PFSK-1 (cell line): Measurements from ENCODE around the gene EXOSC7.

Experiments used
- POLR2AphosphoS5 ChIP-seq: IDR thresholded peaks from 2 replicates; pipeline ENCODE4 v1.6.1; 2012; ENCODE audit warnings: low read depth, mild to moderate bottlenecking, control low read depth, low read length, moderate library complexity
- SIN3A ChIP-seq: IDR thresholded peaks from 2 replicates; pipeline ENCODE4 v1.6.1; 2012; ENCODE audit warnings: mild to moderate bottlenecking, low read length, moderate library complexity, borderline replicate concordance; ENCODE audit not compliant: insufficient read depth
- TAF1 ChIP-seq: IDR thresholded peaks from 2 replicates; pipeline ENCODE4 v1.6.1; 2012; ENCODE audit warnings: low read length, control low read depth, borderline replicate concordance; ENCODE audit not compliant: insufficient read depth
- TF ChIP-seq, protein P1 (sequence below), 2 experiments: IDR thresholded peaks; 2 replicates each; pipeline versions ENCODE4 v1.6.1 to v1.8.0; 2011 to 2012; ENCODE audit warnings: low read depth in 2 of 2, low read length in 2 of 2, control low read depth in 1 of 2, inconsistent platforms in 1 of 2, mild to moderate bottlenecking in 1 of 2, moderate library complexity in 1 of 2; ENCODE audit not compliant: insufficient read depth in 1 of 2

DNA sequence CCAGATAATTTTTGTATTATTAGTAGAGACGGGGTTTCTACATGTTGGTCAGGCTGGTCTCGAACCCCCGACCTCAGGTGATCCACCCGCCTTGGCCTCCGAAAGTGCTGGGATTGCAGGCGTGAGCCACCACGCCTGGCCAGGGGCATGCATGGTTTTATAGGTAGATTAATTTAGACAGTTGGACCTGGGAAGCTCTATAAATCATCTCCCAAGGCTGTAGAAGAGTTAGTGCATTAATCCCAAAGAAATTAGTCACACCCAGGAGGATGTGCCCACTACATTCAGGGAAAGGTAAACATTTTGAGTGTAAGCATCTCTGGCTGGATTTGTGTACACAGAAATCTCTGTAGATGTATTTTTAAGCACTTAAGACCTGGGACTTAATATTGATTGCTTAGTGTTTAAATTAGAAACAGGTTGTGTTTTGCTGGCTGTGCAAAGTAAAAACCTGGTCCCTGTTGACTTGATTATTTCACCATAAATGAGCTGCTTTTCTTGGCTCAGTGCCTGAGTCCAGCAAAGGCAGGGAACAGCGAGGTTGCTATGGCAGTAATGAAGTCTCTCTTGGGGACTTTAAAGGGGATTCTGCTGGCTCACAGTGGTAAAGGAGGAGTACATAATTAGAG is 19.2 kb downstream of the EXOSC7 start:
- TF ChIP-seq TAF1 (no peak), POLR2AphosphoS5 (no peak), SIN3A (0 out of 2 replicates have a peak, but pooled peaks have one; percentile 8)
- TF ChIP-seq, protein P1, sequence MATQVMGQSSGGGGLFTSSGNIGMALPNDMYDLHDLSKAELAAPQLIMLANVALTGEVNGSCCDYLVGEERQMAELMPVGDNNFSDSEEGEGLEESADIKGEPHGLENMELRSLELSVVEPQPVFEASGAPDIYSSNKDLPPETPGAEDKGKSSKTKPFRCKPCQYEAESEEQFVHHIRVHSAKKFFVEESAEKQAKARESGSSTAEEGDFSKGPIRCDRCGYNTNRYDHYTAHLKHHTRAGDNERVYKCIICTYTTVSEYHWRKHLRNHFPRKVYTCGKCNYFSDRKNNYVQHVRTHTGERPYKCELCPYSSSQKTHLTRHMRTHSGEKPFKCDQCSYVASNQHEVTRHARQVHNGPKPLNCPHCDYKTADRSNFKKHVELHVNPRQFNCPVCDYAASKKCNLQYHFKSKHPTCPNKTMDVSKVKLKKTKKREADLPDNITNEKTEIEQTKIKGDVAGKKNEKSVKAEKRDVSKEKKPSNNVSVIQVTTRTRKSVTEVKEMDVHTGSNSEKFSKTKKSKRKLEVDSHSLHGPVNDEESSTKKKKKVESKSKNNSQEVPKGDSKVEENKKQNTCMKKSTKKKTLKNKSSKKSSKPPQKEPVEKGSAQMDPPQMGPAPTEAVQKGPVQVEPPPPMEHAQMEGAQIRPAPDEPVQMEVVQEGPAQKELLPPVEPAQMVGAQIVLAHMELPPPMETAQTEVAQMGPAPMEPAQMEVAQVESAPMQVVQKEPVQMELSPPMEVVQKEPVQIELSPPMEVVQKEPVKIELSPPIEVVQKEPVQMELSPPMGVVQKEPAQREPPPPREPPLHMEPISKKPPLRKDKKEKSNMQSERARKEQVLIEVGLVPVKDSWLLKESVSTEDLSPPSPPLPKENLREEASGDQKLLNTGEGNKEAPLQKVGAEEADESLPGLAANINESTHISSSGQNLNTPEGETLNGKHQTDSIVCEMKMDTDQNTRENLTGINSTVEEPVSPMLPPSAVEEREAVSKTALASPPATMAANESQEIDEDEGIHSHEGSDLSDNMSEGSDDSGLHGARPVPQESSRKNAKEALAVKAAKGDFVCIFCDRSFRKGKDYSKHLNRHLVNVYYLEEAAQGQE (IDR thresholded peaks at IDR 0.05; ENCODE audit: insufficient read depth in 1 of 2, low read depth in 2 of 2, low read length in 2 of 2): no peak
